Thoracic aorta (tissue), 2 donors: Measurements from ENCODE around the gene PLEKHA6. TPM values are rescaled to one million over a fixed set of nuclear protein-coding genes. Genes with fewer than 3 reads are reported as not detected.

Source experiments
- ATAC-seq: fragments of 150-250 bp; one replicate; pipeline ENCODE4 v1.8.0; 2017; ENCODE audit warnings: low read depth; ENCODE audit not compliant: insufficient number of reproducible peaks, low FRiP score
- DNase-seq: peaks from one replicate; pipeline ENCODE4 v3.0.0-alpha.2; 2020; ENCODE audit warnings: low spot score
- H3K27ac ChIP-seq, 2 donors: fragments of 200-600 bp; sonication (generic); 1 replicate in 1 of 2; 2 replicates in 1 of 2; pipeline ENCODE4 v1.5.1; 2016; ENCODE audit warnings: mild to moderate bottlenecking in 2 of 2, moderate library complexity in 2 of 2
- H3K27me3 ChIP-seq: fragments of 200-600 bp; sonication (generic); replicated peaks from 2 replicates; pipeline ENCODE4 v1.6.0; 2016; ENCODE audit warnings: mild to moderate bottlenecking; ENCODE audit not compliant: insufficient read depth
- H3K36me3 ChIP-seq: fragments of 200-600 bp; sonication (generic); one replicate; pipeline ENCODE4 v1.5.1; 2016
- H3K4me1 ChIP-seq, 2 donors: fragments of 200-600 bp; sonication (generic); 1 replicate in 1 of 2; 2 replicates in 1 of 2; pipeline versions ENCODE4 v1.5.1 to v1.6.0; 2016; ENCODE audit warnings: low read depth in 2 of 2, mild to moderate bottlenecking in 1 of 2; ENCODE audit not compliant: control insufficient read depth in 1 of 2
- H3K4me3 ChIP-seq: fragments of 200-600 bp; sonication (generic); 2 replicates; pipeline ENCODE4 v1.5.1; 2016; ENCODE audit warnings: mild to moderate bottlenecking
- H3K9me3 ChIP-seq: fragments of 200-600 bp; sonication (generic); 2 replicates; pipeline ENCODE4 v1.5.1; 2016
- total RNA-seq, 2 donors: library from RNA; depleted of rRNA; stranded (reverse); fragments of >200 nt; gene quantifications; one replicate each; pipeline versions ENCODE4 v1.1.0 to v1.2.3, GENCODE V29; 2016
- TF ChIP-seq, protein P1 (sequence below): fragments of 200-600 bp; sonication (generic); IDR thresholded peaks from one replicate; pipeline ENCODE4 v1.5.1; 2019; ENCODE audit warnings: antibody characterized with exemption

Gene PLEKHA6
- total RNA-seq, 2 donors from 2014 or later, result 5.1 to 6.9 TPM

DNA sequence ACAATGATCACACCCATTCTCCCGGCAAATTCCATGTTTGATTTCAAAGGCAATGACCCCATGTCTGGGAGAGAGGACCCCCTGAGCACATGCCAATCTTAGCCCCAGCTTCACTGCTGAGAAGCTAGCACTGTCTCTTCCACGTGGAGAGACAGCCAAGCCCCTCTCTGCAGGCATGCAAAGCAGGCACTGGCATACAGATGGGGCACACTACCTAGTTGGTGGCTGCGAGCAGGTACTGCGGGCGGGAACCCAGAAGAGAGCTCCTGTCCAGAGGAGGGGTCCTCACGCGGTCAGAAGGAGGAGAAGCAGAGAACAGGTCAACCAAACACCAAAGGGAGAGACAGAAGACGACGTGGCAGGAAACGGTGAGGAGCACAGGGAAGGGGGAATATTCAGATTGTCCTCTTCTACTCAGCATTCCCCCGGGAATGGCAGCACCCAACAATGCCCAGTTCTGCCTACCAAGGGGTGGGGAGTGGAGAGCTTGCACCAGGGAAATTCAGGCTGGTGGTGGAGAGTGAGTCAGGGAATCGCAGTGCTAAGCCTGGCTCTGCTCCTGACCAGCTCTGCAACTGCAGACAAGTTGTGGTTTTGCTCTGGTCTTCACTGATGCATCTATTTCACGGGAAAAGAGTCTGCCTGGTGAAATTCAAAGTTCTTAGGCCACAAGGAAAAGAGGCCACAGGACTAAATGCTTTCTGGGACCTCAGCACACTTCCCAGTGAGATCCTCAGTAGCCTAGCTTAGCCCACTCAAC, 97.8 kb downstream of the PLEKHA6 start:
- Histone ChIP-seq H3K4me3 (no peak overlapping the region), H3K9me3 (no peaks in the 10 kb centered on the region), H3K27ac (no peak overlapping the region), H3K36me3 (no peaks in the 10 kb centered on the region), H3K4me1 (no peaks in the 10 kb centered on the region), H3K27me3 (no peaks in the 10 kb centered on the region)
- DNase-seq (no peak), ATAC-seq (no peak)
- TF ChIP-seq, protein P1, sequence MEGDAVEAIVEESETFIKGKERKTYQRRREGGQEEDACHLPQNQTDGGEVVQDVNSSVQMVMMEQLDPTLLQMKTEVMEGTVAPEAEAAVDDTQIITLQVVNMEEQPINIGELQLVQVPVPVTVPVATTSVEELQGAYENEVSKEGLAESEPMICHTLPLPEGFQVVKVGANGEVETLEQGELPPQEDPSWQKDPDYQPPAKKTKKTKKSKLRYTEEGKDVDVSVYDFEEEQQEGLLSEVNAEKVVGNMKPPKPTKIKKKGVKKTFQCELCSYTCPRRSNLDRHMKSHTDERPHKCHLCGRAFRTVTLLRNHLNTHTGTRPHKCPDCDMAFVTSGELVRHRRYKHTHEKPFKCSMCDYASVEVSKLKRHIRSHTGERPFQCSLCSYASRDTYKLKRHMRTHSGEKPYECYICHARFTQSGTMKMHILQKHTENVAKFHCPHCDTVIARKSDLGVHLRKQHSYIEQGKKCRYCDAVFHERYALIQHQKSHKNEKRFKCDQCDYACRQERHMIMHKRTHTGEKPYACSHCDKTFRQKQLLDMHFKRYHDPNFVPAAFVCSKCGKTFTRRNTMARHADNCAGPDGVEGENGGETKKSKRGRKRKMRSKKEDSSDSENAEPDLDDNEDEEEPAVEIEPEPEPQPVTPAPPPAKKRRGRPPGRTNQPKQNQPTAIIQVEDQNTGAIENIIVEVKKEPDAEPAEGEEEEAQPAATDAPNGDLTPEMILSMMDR, result no peak

GRCh38 chr1:204261266-204261665, 98.5 kb downstream of the PLEKHA6 start:
- Histone ChIP-seq H3K27me3 (no peaks in the 10 kb centered on the region), H3K9me3 (no peaks in the 10 kb centered on the region), H3K4me3 (no peak overlapping the region), H3K27ac (no peak overlapping the region), H3K36me3 (no peaks in the 10 kb centered on the region), H3K4me1 (no peaks in the 10 kb centered on the region)
- TF ChIP-seq, protein P1, result no peak
- no peak for ATAC-seq
- no peak for DNase-seq

GRCh38 chr1:204260601-204261197, 99.0 kb downstream of the PLEKHA6 start:
- Histone ChIP-seq H3K27me3 (no peaks in the 10 kb centered on the region), H3K36me3 (no peaks in the 10 kb centered on the region), H3K4me3 (no peak overlapping the region), H3K4me1 (no peaks in the 10 kb centered on the region), H3K27ac (no peak overlapping the region), H3K9me3 (no peaks in the 10 kb centered on the region)
- ATAC-seq, result no peak
- no peak for DNase-seq
- TF ChIP-seq, protein P1, result no peak

GRCh38 chr1:204259782-204260181, 99.9 kb downstream of the PLEKHA6 start:
- no peaks in the 10 kb centered on the region for H3K4me1 ChIP-seq
- H3K36me3 ChIP-seq, result no peaks in the 10 kb centered on the region
- H3K4me3 ChIP-seq, result no peak overlapping the region
- TF ChIP-seq, protein P1, result no peak
- H3K27me3 ChIP-seq, result no peaks in the 10 kb centered on the region
- DNase-seq, result no peak
- ATAC-seq, result no peak
- no peak overlapping the region for H3K27ac ChIP-seq
- no peaks in the 10 kb centered on the region for H3K9me3 ChIP-seq

- Histone ChIP-seq H3K27ac (no peak overlapping the region), H3K4me3 (no peak overlapping the region), H3K4me1 (no peaks in the 10 kb centered on the region), H3K9me3 (no peaks in the 10 kb centered on the region), H3K36me3 (no peaks in the 10 kb centered on the region), H3K27me3 (no peaks in the 10 kb centered on the region)
- no peak for DNase-seq
- no peak for ATAC-seq
- TF ChIP-seq, protein P1, result no peak
Measured at GRCh38 chr1:204259196-204259595, 100.5 kb downstream of the PLEKHA6 start.
